Measurements from ENCODE around the gene RAPGEF2.

GRCh38 chr4:159355466-159355865, 252.6 kb downstream of the RAPGEF2 start:
- TF ChIP-seq KLF16 (tag by site-specific recombination; IDR thresholded peaks at IDR 0.05) (no peak), SALL2 (tag by site-specific recombination; IDR thresholded peaks at IDR 0.05; ENCODE audit: borderline replicate concordance) (no peak), ZNF366 (tag by site-specific recombination; conservative IDR thresholded peaks at IDR 0.05) (no peak), OVOL3 (tag by site-specific recombination; IDR thresholded peaks at IDR 0.05) (no peak), MYNN (tag by site-specific recombination; IDR thresholded peaks at IDR 0.05; ENCODE audit: borderline replicate concordance) (no peak), ZNF843 (tag by site-specific recombination; IDR thresholded peaks at IDR 0.05) (no peak), ZNF138 (tag by site-specific recombination; IDR thresholded peaks at IDR 0.05; ENCODE audit: borderline replicate concordance) (no peak), ZBTB20 (tag by site-specific recombination; IDR thresholded peaks at IDR 0.05) (no peak), RBAK (tag by site-specific recombination; IDR thresholded peaks at IDR 0.05) (no peak), ZNF350 (tag by site-specific recombination; IDR thresholded peaks at IDR 0.05) (no peak), PRDM1 (tag by site-specific recombination; IDR thresholded peaks at IDR 0.05) (no peak), ZNF146 (tag by site-specific recombination; IDR thresholded peaks at IDR 0.05) (no peak)
- TF ChIP-seq, protein P1, sequence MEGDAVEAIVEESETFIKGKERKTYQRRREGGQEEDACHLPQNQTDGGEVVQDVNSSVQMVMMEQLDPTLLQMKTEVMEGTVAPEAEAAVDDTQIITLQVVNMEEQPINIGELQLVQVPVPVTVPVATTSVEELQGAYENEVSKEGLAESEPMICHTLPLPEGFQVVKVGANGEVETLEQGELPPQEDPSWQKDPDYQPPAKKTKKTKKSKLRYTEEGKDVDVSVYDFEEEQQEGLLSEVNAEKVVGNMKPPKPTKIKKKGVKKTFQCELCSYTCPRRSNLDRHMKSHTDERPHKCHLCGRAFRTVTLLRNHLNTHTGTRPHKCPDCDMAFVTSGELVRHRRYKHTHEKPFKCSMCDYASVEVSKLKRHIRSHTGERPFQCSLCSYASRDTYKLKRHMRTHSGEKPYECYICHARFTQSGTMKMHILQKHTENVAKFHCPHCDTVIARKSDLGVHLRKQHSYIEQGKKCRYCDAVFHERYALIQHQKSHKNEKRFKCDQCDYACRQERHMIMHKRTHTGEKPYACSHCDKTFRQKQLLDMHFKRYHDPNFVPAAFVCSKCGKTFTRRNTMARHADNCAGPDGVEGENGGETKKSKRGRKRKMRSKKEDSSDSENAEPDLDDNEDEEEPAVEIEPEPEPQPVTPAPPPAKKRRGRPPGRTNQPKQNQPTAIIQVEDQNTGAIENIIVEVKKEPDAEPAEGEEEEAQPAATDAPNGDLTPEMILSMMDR (tag by site-specific recombination; IDR thresholded peaks at IDR 0.05): no peak
- TF ChIP-seq, protein P2, sequence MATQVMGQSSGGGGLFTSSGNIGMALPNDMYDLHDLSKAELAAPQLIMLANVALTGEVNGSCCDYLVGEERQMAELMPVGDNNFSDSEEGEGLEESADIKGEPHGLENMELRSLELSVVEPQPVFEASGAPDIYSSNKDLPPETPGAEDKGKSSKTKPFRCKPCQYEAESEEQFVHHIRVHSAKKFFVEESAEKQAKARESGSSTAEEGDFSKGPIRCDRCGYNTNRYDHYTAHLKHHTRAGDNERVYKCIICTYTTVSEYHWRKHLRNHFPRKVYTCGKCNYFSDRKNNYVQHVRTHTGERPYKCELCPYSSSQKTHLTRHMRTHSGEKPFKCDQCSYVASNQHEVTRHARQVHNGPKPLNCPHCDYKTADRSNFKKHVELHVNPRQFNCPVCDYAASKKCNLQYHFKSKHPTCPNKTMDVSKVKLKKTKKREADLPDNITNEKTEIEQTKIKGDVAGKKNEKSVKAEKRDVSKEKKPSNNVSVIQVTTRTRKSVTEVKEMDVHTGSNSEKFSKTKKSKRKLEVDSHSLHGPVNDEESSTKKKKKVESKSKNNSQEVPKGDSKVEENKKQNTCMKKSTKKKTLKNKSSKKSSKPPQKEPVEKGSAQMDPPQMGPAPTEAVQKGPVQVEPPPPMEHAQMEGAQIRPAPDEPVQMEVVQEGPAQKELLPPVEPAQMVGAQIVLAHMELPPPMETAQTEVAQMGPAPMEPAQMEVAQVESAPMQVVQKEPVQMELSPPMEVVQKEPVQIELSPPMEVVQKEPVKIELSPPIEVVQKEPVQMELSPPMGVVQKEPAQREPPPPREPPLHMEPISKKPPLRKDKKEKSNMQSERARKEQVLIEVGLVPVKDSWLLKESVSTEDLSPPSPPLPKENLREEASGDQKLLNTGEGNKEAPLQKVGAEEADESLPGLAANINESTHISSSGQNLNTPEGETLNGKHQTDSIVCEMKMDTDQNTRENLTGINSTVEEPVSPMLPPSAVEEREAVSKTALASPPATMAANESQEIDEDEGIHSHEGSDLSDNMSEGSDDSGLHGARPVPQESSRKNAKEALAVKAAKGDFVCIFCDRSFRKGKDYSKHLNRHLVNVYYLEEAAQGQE (tag by site-specific recombination; IDR thresholded peaks at IDR 0.05): no peak

Measured in HEK293 (cell line).